Transverse colon (tissue), 4 donors: Measurements from ENCODE around the gene HCK. TPM values are rescaled to one million over a fixed set of nuclear protein-coding genes. Genes with fewer than 3 reads are reported as not detected.

Experiments used
- DNase-seq: peaks from one replicate; pipeline ENCODE4 v3.0.0-alpha.2; 2019
- H3K27ac ChIP-seq, 4 donors: fragments of 200-600 bp; sonication (generic); 2 replicates each; pipeline ENCODE4 v1.5.1; 2016 to 2018; ENCODE audit warnings: inconsistent platforms in 4 of 4
- H3K27me3 ChIP-seq: fragments of 200-600 bp; sonication (generic); 2 replicates; pipeline ENCODE4 v1.5.1; 2017; ENCODE audit warnings: inconsistent platforms
- H3K36me3 ChIP-seq, 4 donors: fragments of 200-600 bp; sonication (generic); 2 replicates each; pipeline ENCODE4 v1.5.1; 2017 to 2019; ENCODE audit warnings: inconsistent platforms in 4 of 4
- H3K4me1 ChIP-seq, 4 donors: fragments of 200-600 bp; sonication (generic); 2 replicates each; pipeline ENCODE4 v1.5.1; 2017 to 2020; ENCODE audit warnings: inconsistent platforms in 4 of 4
- H3K4me3 ChIP-seq, 4 donors: fragments of 200-600 bp; sonication (generic); 1 replicate in 1 of 4; 2 replicates in 3 of 4; pipeline versions ENCODE4 v1.5.1 to v1.6.1; 2017 to 2019; ENCODE audit warnings: inconsistent platforms in 4 of 4
- H3K9me3 ChIP-seq, 2 donors: fragments of 200-600 bp; sonication (generic); 2 replicates each; pipeline ENCODE4 v1.5.1; 2017 to 2019; ENCODE audit warnings: inconsistent platforms in 2 of 2
- CTCF ChIP-seq, 5 experiments: fragments of 200-600 bp in 3 of 5; fragments of 450-650 bp in 2 of 5; sonication (generic) in 3 of 5; IDR thresholded peaks; 1 replicate in 2 of 5; 2 replicates in 3 of 5; pipeline ENCODE4 v1.5.1; 2016 to 2017; ENCODE audit warnings: antibody characterized with exemption in 5 of 5, inconsistent platforms in 3 of 5, mild to moderate bottlenecking in 2 of 5, moderate library complexity in 1 of 5
- EP300 ChIP-seq: sonication (generic); formaldehyde crosslinking; IDR thresholded peaks from one replicate; pipeline ENCODE4 v1.6.1; 2017; ENCODE audit warnings: antibody characterized with exemption, low read depth
- POLR2A ChIP-seq: fragments of 450-650 bp; IDR thresholded peaks from one replicate; pipeline ENCODE4 v1.6.1; 2016; ENCODE audit warnings: antibody characterized with exemption, mild to moderate bottlenecking, moderate library complexity
- POLR2AphosphoS5 ChIP-seq, 3 donors: sonication (generic); formaldehyde crosslinking; IDR thresholded peaks; one replicate each; pipeline ENCODE4 v1.6.1; 2016; ENCODE audit warnings: antibody characterized with exemption in 3 of 3
- WGBS, 2 donors: methylation state at CpG; one replicate each; pipeline ENCODE4 v1.1.5; 2018; ENCODE audit warnings: low coverage in 1 of 2; 5-methylcytosine and 5-hydroxymethylcytosine counted together
- in situ Hi-C, 4 donors: fragments of 200-750 bp; cut with MboI; loops; one replicate each; pipeline versions ENCODE4 v1.15.0 to v1.15.1; 2017; ENCODE audit warnings: low sequenced_read_pairs in 3 of 4, low pct_ligation_motif_present in 1 of 4, low pct_unique_long_range_greater_than_20kb in 1 of 4
- intact Hi-C: fragments of 100-400 bp; cut with DNase I; formaldehyde crosslinking; loops from one replicate; pipeline ENCODE4 v1.15.1; 2023; ENCODE audit warnings: low total_unique reads
- total RNA-seq, 4 donors: library from RNA; depleted of rRNA; stranded (reverse); fragments of >200 nt; gene quantifications; one replicate each; pipeline ENCODE4 v1.1.0, GENCODE V29; 2016

Gene HCK
- total RNA-seq, 4 donors from 2014 or later, result 9.7 to 22.7 (median 11.7) TPM

- peak overlapping the region; percentile 22 to 61 (median 42) for H3K4me3 ChIP-seq
- H3K27me3 ChIP-seq, result peaks cover 88% of the 10 kb centered on the region
- no peaks in the 10 kb centered on the region for H3K9me3 ChIP-seq
- intact Hi-C loops (no loop called here), in situ Hi-C loops (no loop called here)
- no peaks in the 10 kb centered on the region for H3K36me3 ChIP-seq
- WGBS, 2 donors, result 4% methylated on average over 35 of the region's 67 CpGs; no CpG with 5 or more reads in 1 of the 2 donors
- H3K4me1 ChIP-seq, result peaks cover 0 to 16% (median 12%) of the 10 kb centered on the region in 4 donors
- H3K27ac ChIP-seq, result peak overlapping the region in 1 of 4 donors; percentile 26
- peak; percentile 71 for DNase-seq
- TF ChIP-seq EP300, result no peak
- no peak for TF ChIP-seq POLR2A
- TF ChIP-seq POLR2AphosphoS5 (IDR thresholded peaks at IDR 0.05), result no peak
- TF ChIP-seq CTCF (IDR thresholded peaks at IDR 0.05), result no peak
These were observed 33.5 kb upstream of the HCK start for GRCh38 chr20:32018269-32019155.

- WGBS, 2 donors, result 0% methylated on average over 18 of the region's 42 CpGs; no CpG with 5 or more reads in 1 of the 2 donors
- H3K9me3 ChIP-seq, result no peaks in the 10 kb centered on the region
- H3K27ac ChIP-seq, result no peak overlapping the region
- TF ChIP-seq EP300, result no peak
- no peak for TF ChIP-seq POLR2A
- no peak for TF ChIP-seq CTCF (IDR thresholded peaks at IDR 0.05)
- TF ChIP-seq POLR2AphosphoS5 (IDR thresholded peaks at IDR 0.05), result no peak
- peaks cover 0 to 16% (median 12%) of the 10 kb centered on the region in 4 donors for H3K4me1 ChIP-seq
- H3K4me3 ChIP-seq, result peak overlapping the region in 3 of 4 donors; percentile 34 to 61 (median 50)
- intact Hi-C loops (no loop called here), in situ Hi-C loops (no loop called here)
- DNase-seq, result no peak
- H3K36me3 ChIP-seq, result no peaks in the 10 kb centered on the region
- H3K27me3 ChIP-seq, result peaks cover 90% of the 10 kb centered on the region
These were observed 32.9 kb upstream of the HCK start for GRCh38 chr20:32019156-32019510.

GRCh38 chr20:32019563-32020463 lies 32.2 kb upstream of the HCK start:
- peaks cover 94% of the 10 kb centered on the region for H3K27me3 ChIP-seq
- no peaks in the 10 kb centered on the region for H3K36me3 ChIP-seq
- H3K9me3 ChIP-seq, result no peaks in the 10 kb centered on the region
- intact Hi-C loops (no loop called here), in situ Hi-C loops (no loop called here)
- peak overlapping the region in 2 of 4 donors; percentile 50 to 61 for H3K4me3 ChIP-seq
- 24 to 40% methylated on average over 1 to 11 of the region's 11 CpGs for WGBS, 2 donors
- no peak for TF ChIP-seq POLR2A
- no peak for TF ChIP-seq EP300
- no peak for TF ChIP-seq POLR2AphosphoS5 (IDR thresholded peaks at IDR 0.05)
- no peak for TF ChIP-seq CTCF (IDR thresholded peaks at IDR 0.05)
- H3K27ac ChIP-seq, result no peak overlapping the region
- H3K4me1 ChIP-seq, result peaks cover 0 to 16% (median 12%) of the 10 kb centered on the region in 4 donors
- DNase-seq, result no peak

GRCh38 chr20:32021091-32021490 lies 31.0 kb upstream of the HCK start:
- H3K27me3 ChIP-seq, result peaks cover 95% of the 10 kb centered on the region

More at GRCh38 chr20:32021091-32021490, 31.0 kb upstream of the HCK start:
- no peak overlapping the region for H3K27ac ChIP-seq
- H3K4me1 ChIP-seq, result peaks cover 0 to 16% (median 12%) of the 10 kb centered on the region in 4 donors
- WGBS, 2 donors, result 74 to 84% methylated on average over 2 to 4 of the region's 4 CpGs
- no peak for DNase-seq
- TF ChIP-seq POLR2AphosphoS5 (IDR thresholded peaks at IDR 0.05) (no peak), CTCF (IDR thresholded peaks at IDR 0.05) (no peak), EP300 (no peak), POLR2A (no peak)
- H3K4me3 ChIP-seq, result no peak overlapping the region
- in situ Hi-C loops, result no loop called here
- H3K36me3 ChIP-seq, result no peaks in the 10 kb centered on the region
- intact Hi-C loops, result no loop called here
- H3K9me3 ChIP-seq, result no peaks in the 10 kb centered on the region
